HG03342 (cell line): ENCODE data around the gene ZNF467.
A peak's percentile ranks its signal among the peaks of the same experiment; 100 is the strongest.

Source experiments
- ATAC-seq: cut with Tn5 transposase; IDR thresholded peaks from one replicate; pipeline ENCODE4 v1.9.1; 2021; ENCODE audit warnings: mild to moderate bottlenecking, moderate library complexity; ENCODE audit not compliant: unreplicated experiment

ZNF467 gene

GRCh38 chr7:149751043-149751775, 22.2 kb downstream of the ZNF467 start:
- no peak for ATAC-seq

- ATAC-seq = no peak
These were observed 23.1 kb downstream of the ZNF467 start for GRCh38 chr7:149750122-149750845.

DNA sequence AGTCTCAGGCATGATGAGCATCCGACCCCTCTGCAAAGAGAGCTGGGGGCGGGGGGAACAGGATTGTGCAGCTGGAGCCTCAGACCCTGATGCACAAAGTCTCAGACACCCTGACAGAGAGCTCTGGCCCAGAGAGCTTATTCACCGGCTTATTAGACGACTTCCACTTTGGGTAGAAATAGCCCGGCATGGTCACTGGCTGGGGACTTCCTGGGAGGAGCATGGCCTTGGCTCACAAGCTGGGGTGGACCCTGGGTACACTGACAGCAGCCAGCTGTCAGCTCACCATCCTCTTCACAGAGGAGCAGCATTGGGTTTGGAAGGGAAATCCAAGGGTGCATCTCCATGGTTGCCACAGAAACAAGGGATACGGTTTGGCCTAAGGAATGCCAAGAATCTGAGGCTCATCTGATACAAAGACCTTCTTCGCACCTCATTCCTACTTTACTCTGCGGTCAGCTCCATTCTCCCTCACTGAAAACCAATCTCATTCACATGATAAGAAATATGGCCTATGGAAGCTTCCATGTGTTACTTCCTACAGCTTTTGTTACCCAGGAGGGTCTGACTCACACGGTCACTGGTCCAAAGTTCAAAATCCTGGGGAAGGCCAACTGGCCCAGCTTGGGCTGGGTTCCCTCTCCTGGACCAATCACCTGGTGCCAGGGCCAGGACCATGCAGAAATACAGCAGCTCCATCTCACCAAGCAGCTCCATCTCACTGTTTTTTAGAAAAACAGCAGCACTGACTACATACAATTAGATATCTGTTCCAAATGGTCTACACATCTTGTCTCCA, 25.1 kb downstream of the ZNF467 start:
- ATAC-seq = no peak

- no peak for ATAC-seq
These were observed 29.7 kb downstream of the ZNF467 start for GRCh38 chr7:149743476-149744255.

DNA sequence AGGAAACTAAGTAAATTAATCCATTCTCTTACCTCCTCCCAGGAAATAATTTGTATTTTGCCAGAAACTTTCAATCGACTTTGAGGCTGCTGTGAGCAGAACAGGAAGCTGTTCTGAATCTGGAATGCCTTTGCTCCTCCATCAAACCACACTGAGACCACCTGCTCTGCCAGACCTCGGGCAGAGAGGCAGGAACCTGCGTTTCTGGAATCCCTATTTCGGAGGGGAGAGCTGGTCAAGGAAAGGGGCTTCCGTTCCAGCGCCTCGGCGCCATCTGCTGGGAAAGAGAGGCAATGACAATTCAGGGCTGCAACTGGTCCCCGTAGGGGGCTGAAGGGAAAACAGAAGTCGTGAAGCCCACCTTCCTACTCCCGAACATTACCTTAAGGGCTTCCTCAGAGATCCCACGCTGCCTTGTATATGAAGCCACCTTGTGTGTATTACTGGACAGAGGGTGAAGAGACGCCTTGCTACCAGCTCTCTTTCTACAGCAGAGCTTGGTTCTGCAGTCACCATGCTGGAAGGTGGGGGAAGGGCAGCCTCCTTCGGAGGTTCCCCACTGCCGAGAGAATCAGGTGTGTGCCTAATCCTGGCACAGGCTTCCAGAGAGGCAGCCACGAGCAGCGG, 31.2 kb downstream of the ZNF467 start:
- peak; percentile 71 for ATAC-seq

DNA sequence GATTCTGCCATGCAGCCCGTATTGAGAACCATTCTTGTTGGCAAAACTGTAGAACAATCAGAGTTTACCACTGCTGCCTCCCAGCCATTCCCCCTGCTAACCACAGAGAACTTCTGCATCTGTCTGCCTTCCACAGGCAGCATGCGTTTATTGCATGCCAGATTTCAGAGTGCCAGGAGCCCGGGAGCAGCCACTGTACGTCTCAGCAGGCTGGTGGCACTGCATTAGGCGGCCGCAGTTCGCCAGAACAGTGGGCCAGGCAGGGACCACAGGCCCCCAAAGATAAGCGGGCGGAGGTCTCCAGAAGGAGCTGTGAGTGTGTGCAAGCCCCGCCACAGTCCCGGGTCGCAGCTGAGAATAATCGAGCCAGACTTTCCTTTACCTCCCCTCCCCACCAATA, 31.8 kb downstream of the ZNF467 start:
- ATAC-seq = no peak

- no peak for ATAC-seq
These were observed 36.7 kb downstream of the ZNF467 start for GRCh38 chr7:149736478-149737360.

DNA sequence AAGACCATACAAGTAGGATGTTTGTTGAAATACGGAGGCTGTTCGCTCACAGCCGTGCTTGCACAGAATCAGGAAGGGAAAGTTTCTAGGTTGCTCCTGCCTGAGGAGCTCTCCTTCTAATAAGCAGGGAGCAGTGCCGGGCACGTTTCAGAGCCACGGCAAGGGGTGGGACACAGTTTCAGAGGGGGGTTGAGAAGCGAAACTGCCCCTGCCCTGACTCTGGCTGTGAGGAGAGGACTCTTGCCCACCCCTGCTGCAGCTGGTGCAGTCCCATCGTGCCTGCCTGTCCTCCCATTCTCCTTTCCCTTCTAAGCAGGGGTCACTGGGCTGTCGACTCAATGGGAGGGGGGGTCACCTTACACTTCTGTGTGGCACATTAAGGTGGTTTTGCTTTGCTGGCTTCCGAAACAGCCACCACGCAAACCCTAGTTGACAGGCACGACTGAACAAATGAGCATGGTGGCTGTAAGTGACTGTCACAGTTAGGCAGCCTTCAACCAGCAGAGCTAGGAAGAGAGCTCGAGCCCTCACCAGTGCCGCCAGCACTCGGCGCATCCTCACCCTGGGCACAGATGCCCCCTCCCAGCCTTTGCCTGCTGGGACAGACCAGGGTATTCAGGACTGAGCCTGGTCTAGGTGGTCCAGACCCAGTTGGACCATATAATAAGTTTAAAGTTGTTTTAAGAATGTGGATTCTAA, 37.5 kb downstream of the ZNF467 start:
- no peak for ATAC-seq

DNA sequence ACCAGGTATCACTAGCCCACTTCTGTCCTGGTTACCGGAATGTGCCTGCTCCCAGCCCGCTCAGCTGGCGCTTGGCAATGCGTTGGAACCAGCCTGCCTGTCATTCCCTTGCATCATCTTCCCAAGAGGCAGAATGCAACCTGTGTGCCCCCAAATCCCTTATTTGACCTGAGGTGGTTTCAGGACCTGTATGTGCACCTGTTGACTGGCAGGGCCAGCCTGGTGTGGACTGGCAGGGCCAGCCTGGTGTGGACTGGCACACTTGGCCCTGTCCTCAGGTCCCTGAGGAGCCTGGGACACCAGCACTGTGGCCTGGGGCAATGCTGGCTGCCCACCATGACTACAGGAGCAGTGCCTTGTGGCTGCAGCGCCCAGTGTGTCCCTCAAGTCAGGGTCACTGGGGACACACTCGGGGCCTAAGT, 38.2 kb downstream of the ZNF467 start:
- ATAC-seq = no peak

GRCh38 chr7:149734791-149735075, 38.7 kb downstream of the ZNF467 start:
- no peak for ATAC-seq

GRCh38 chr7:149733924-149734790, 39.2 kb downstream of the ZNF467 start:
- ATAC-seq = no peak

DNA sequence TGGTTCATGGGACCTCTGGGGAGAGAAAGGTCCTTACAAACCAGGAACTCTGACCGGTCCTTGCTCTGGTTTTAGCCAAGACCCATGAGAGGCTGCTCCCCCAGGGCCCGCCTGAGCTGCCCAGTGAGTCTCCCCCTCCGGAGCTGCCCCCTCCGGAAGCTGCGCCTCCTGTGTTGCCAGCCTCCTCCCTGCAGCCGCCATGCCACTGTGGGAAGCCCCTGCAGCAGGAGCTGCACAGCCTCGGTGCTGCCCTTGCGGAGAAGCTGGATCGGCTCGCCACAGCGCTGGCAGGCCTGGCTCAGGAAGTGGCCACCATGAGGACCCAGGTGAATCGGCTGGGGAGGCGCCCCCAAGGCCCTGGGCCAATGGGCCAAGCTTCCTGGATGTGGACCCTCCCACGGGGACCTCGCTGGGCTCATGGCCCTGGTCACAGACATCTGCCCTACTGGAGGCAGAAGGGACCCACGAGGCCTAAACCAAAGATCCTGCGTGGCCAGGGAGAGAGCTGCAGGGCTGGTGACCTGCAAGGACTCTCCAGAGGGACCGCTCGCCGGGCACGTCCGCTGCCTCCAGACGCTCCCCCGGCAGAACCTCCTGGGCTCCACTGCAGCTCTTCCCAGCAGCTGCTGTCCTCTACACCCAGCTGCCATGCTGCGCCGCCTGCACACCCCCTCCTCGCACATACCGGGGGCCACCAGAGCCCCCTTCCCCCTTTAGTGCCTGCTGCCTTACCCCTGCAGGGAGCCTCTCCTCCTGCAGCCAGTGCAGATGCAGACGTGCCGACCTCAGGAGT, 40.1 kb downstream of the ZNF467 start:
- ATAC-seq = no peak

- ATAC-seq = no peak
These were observed 40.8 kb downstream of the ZNF467 start for GRCh38 chr7:149732611-149733010.

GRCh38 chr7:149732111-149732561, 41.3 kb downstream of the ZNF467 start:
- ATAC-seq = no peak

DNA sequence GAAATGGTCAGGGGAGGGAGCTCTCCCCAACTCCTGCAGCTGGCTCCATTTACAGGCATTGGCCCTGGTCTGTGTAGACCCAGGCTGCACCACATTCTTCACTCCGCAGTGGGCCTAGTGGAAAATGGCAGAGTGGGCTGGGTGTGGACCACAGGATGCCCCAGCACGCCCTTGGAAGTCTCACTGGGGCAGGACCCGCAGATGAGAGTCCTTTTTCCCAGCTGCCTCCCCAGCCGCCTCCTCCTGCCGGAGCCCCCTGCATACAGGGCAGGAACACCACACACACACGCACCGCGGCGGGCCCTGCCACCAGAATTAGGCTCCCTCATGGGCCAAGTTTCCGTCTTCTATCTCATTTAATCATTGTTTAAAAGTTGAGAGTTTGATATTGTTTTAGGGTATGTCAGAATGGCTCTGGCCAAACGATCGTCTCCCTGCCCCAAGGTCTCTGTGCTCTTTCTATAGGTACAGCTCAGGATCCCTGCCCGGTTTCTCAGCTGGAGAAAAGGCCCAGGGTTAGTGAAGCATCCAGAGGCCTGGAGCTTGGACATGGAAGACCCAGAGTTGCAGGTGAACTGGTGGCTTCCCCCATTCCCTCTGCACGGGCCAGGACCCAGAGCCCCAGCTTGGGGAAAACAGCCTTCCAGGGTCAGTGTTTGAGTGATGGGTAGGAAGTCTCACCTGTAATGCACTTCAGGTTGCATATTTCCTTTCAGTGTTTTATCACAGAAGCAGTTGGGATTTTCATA, 42.0 kb downstream of the ZNF467 start:
- ATAC-seq = no peak

DNA sequence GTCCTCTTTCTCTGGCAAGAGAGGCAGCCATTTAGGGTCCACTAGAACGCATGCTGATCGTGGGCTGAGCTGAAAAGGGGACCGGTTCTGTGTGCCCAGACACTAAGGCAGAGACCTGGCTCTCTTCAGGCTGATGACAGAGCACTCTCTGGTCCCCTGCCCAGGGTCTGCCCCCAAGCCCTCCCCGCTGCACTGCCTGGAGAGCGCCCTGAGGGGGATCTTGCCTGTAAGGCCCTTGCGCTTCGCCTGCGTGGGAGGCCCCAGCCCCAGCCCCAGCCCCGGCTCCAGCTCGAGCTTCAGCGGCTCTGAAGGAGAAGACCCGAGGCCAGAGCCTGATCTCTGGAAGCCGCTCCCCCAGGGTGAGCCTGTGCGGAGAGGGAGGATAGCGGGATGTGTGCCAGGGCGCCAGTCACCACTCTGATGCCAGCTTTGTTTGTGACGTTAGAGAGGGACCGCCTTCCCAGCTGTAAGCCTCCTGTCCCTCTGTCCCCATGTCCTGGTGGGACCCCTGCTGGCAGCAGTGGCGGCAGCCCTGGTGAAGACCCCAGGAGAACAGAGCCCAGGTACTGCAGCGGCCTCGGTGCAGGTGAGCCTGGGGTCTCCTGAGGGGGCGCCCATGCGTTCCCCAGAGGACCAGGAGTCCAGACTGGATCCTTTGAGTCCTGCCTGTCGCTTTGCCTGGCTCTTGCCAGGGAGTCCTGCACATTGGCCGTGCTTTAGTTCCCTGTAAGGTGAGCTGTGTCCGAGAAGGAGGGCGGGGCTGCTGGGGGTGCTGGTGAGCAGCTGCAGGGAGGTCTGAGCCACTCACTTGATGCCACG, 43.2 kb downstream of the ZNF467 start:
- ATAC-seq = no peak
